GM12801 (cell line): ENCODE results near the gene XK.

Experiments
- TF ChIP-seq, protein P1 (sequence below): IDR thresholded peaks from one replicate; pipeline ENCODE4 v1.5.1; 2011; ENCODE audit warnings: control low read depth; ENCODE audit not compliant: insufficient read length; ENCODE audit errors: extremely low read depth

The XK gene

DNA sequence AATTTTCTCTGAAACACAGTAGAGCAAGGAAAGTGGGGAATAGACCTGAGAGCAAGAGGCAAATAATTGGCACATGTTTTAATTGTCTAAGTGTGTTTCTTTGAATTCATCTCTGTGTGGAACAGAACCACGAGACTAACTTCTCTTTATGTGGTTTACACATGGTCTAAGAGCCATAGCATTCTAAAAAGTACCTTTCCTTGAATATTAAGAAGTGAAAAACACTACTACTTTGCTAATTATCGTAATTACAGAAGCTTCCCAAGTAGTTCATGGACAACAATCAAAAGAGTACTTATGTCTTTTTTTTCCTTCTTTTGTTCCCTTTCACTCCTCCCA lies 91.4 kb downstream of the XK start:
- TF ChIP-seq, protein P1, sequence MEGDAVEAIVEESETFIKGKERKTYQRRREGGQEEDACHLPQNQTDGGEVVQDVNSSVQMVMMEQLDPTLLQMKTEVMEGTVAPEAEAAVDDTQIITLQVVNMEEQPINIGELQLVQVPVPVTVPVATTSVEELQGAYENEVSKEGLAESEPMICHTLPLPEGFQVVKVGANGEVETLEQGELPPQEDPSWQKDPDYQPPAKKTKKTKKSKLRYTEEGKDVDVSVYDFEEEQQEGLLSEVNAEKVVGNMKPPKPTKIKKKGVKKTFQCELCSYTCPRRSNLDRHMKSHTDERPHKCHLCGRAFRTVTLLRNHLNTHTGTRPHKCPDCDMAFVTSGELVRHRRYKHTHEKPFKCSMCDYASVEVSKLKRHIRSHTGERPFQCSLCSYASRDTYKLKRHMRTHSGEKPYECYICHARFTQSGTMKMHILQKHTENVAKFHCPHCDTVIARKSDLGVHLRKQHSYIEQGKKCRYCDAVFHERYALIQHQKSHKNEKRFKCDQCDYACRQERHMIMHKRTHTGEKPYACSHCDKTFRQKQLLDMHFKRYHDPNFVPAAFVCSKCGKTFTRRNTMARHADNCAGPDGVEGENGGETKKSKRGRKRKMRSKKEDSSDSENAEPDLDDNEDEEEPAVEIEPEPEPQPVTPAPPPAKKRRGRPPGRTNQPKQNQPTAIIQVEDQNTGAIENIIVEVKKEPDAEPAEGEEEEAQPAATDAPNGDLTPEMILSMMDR = no peak

- TF ChIP-seq, protein P1 = no peak
Observed at GRCh38 chrX:37779857-37780256, 94.3 kb downstream of the XK start, which contains the start of gene CYBB. CYBB (plus strand) TSS chrX:37780059; CDS start chrX:37780078, 19 bp downstream.

GRCh38 chrX:37781081-37781480 lies 95.5 kb downstream of the XK start:
- TF ChIP-seq, protein P1 = no peak
